Uterus (tissue), 2 donors: ENCODE results near the gene KLK15.

ENCODE experiments used
- CTCF ChIP-seq, 4 experiments: fragments of 200-600 bp in 2 of 4; fragments of 450-650 bp in 2 of 4; sonication (generic) in 2 of 4; IDR thresholded peaks; one replicate each; pipeline ENCODE4 v1.5.1; 2016 to 2019; ENCODE audit warnings: antibody characterized with exemption in 4 of 4, mild to moderate bottlenecking in 2 of 4, moderate library complexity in 1 of 4
- POLR2A ChIP-seq, 2 donors: fragments of 450-650 bp; IDR thresholded peaks; one replicate each; pipeline ENCODE4 v1.6.1; 2016; ENCODE audit warnings: antibody characterized with exemption in 2 of 2, mild to moderate bottlenecking in 1 of 2, moderate library complexity in 1 of 2

GRCh38 chr19:50869479-50869878 is 36.1 kb upstream of the KLK15 start:
- TF ChIP-seq CTCF (IDR thresholded peaks at IDR 0.05) (no peak), POLR2A (IDR thresholded peaks at IDR 0.05) (no peak)
